Stomach (tissue), 4 donors: ENCODE results near the gene KRTAP4-5.

Experiments
- CTCF ChIP-seq, 7 experiments: fragments of 450-650 bp in 4 of 7; fragments of 200-600 bp in 3 of 7; sonication (generic) in 3 of 7; IDR thresholded peaks; one replicate each; pipeline ENCODE4 v1.5.1; 2016 to 2019; ENCODE audit warnings: antibody characterized with exemption in 7 of 7, control low read depth in 2 of 7, mild to moderate bottlenecking in 1 of 7
- EP300 ChIP-seq: sonication (generic); formaldehyde crosslinking; IDR thresholded peaks from one replicate; pipeline ENCODE4 v1.6.1; 2017; ENCODE audit warnings: antibody characterized with exemption
- POLR2A ChIP-seq, 4 donors: fragments of 450-650 bp; IDR thresholded peaks; one replicate each; pipeline ENCODE4 v1.6.1; 2016; ENCODE audit warnings: antibody characterized with exemption in 4 of 4, control low read depth in 2 of 4, mild to moderate bottlenecking in 1 of 4, moderate library complexity in 1 of 4

GRCh38 chr17:41121742-41122141 lies 27.9 kb downstream of the KRTAP4-5 start:
- TF ChIP-seq CTCF (IDR thresholded peaks at IDR 0.05) = no peak
- TF ChIP-seq POLR2A (IDR thresholded peaks at IDR 0.05) = no peak
- no peak for TF ChIP-seq EP300
